Stimulated activated CD4-positive, alpha-beta T cell treated with anti-CD3 and anti-CD28 coated beads, Interleukin-1b, Interleukin-23, amount 100 ng/mL, for 4 hours (primary cell): ENCODE measurements around the gene ACTC1.
"Not testable (repeated sequence)": the region's sequence is repeated elsewhere in the genome, so short reads cannot be mapped to it uniquely, and the experiment has no call there.

Source experiments
- DNase-seq, 2 donors: peaks; one replicate each; pipeline ENCODE4 v3.0.0-alpha.2; 2020; ENCODE audit warnings: low read depth in 2 of 2

ACTC1 gene

DNA sequence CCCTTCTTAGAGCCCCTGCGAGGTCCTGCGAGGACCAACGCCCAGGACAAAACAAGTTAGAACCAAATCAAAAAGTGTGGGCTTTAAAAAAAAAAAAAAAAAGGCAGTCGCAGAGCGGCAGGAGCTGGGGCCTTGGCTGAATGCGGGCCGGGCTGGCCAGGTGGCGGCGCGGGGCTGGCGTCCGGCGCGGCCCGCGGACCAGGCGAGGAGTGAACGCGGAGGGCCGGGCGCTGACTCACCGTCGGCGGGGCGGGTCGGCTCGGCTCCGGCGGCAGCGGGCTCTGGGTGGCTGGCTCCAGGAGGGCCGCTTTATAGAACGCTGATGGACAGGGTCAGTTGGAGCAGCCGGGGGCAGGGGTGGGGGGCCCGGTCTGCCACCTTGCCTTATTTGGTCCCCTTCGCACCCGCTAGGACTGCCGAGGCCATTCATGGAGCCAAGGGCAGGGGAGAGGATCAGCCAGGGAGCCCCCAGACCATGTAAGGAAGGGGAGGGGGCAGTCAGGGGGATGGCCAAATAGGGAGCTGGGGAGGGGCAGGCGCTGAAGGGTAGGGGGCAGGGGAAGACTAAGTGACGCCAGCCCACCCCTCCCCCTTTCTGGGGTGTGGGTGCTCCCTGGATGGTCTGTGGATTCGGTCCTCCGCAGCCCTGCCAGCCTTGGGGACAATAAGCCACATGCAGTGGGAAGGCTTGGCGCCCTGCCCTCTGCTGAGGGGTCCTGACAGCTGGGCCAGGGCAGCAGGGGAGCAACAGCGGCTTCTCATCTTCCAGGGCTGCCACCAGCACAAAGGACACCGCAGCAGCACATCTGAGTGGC is at the start of gene ACTC1:
TSS of gene ACTC1 (minus strand) at position 283 of the 815 bp plus-strand sequence. CDS start 741 bp downstream, outside the sequence.
- no peak for DNase-seq

DNA sequence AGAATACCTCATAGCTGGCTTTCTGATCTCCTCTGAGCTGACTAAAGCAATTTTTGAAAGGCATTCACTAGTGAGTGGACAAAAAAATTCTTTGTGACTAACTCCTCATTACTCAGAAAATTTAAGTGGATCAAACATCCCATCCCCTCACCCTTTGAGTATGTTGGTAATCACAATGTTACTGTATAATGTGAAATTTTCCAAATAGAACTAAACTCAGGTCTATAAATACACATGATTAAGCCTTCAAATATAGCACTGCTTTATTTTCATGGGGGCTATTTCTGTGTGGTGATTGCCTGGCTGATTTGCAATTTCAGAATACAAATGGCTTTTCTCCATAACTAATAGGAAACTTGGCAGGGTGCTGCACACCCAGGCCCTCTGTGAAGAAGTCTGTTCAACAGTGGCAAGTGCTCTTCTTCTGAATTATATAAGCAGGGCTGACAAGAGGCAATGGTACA is 45.9 kb upstream of the ACTC1 start:
- DNase-seq = no peak

DNA sequence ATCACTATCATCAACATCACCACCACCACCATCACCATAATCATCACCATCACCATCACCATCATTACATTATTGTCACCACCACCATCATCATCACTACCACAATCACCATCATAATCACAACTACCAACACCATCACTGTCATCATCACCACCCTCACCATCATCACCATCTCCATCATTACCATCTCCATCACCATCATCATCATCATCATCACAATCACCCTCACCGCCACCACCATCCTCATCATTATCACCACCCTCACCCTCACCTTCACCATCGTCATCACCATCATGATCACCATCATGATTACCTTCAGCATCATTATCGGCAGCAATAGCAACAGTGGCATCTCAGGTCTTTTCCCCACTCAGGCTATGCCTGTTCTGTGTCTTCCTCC is 42.9 kb upstream of the ACTC1 start:
- DNase-seq = no peak

DNA sequence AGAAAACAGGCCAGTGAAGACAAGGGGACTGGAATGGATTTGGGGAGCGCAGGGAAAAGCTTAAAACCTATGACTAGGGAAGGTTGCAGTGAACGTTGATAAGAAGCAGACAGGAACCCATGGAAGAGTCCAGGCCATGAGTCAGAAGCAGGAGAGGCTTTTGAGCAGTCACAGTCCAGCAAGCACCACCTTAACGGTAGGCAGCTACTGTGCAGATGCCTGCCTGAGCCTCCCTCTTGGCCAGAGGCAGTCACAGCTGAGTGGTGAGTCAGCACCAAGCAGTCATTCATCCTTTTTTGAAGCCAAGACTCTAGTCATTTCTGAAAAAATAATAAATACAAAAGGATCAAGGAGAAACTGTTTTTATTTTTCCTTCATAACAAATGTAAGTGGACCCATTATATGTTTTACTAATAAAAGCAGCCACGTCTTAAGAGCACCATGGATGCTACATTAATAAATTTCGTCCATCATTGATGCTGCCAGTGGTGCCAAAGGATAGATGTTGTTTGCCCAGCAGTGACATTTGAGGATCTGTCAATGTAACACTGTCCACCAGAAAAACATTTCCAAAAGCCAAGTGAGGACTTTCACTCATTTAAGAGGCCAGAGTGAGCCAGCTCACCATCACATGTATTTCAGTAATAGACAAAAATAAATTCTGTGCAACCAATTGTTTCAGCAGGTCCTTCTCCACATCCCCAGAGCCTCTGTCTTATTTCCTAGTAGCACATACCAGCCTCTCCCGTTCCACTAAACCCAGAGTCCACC is 42.1 kb upstream of the ACTC1 start:
- no peak for DNase-seq

DNA sequence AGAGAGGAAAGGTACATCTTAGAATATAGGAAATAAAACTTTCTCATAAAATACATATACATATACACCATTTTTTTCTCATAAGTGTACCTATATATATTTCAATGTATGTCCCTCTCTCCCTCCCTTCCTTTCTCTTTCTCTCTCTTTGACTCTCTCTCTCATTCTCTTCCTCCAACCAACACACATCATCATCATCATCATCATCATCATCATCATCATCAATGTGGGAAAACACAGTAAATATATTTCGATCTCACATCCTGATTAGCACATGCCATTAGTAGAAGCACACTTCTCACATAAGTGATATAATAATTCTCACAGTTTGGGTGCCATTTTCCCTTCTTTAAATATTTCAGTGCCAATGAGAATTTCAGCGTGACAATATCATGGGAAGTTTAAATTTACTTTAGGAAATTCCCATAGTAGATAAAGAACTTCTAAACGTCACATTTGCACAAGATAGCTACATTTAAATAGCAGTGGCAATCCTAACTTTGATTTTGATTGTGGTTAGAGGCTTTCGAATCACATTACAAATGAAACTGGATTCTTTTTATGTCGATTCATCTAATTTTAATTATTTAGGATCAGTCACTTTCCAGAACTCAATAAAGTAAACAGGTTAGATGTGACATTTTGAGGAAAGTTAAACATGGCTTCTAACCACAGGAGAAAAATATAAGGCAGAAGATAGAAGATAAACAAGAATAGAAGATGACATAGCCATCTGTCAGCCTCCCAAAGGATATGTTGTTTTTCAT is 33.0 kb upstream of the ACTC1 start:
- no peak for DNase-seq

DNA sequence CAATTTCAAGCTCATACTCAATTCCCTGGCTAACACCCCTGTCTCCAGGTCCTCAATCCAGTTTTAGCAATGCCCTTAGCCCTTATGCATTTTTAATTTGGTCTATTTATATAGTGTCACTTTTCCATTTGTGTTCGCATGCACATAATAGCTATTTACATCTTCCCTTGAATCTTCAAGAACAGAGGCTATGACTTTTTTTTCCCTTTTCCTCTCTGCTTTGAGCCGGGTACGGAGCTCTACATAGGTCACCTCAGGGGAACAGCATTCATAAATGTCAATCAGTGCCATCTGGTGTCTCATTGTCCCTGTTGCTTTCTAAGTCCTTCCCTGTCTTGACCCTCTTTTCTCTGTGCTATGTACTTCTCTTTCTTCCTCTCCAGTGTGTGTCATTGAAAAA is 26.5 kb upstream of the ACTC1 start:
- DNase-seq = no peak

DNA sequence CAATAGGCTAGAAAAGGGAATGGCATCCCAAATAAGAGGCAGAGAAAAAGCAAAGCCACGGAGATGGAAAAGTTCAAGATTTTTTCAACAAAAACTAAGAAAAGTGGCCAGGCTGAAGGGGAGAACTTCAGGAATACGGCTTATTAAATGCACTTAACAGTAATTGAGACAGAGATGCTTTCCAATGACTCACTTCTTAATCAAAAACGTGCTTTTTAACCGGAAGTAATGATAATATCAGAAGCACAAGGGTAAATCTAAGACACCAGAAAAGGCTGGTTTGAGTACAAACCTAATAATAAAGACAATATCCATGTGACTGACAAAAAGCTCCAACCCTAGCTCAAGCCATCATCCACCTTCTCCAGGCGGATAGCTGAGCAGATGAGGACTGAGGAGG is 24.8 kb upstream of the ACTC1 start:
- DNase-seq = no peak

DNA sequence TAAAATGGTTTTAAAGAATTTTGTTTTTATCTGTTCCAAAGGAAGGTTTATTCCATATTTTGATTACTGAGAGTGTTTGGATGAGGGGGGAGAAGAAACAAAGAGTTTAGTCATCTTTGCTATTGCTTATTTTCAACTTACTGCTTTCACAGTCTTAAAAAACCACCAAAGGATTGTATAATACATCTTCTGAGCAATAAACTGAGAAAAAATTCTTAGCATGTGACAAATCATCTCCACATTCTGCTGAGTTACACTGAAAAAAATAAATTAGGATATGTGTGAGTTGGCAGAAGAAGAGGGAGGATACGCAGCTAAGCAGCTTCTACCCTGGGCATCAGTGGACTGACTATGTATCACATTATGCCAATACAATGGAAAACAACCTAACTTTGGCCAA is 23.2 kb upstream of the ACTC1 start:
- DNase-seq = no peak

DNA sequence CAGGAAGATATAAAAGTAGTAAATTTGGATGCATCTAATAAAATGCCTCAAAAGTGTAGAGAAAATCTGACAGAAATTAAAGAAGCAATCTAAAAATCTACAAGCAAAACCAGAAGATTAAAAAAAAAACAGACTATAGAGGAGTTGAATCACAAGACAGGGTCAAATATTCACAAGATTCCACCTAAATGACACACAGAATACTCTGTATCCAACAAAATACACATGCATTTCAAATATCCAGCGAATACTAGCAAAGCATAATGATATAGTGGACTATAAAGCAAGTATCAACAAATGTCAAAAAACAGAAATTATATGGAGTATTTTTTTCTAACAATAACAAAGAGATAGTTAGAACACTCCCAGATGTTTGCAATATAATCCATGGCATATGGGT is 20.5 kb upstream of the ACTC1 start:
- DNase-seq = no peak

DNA sequence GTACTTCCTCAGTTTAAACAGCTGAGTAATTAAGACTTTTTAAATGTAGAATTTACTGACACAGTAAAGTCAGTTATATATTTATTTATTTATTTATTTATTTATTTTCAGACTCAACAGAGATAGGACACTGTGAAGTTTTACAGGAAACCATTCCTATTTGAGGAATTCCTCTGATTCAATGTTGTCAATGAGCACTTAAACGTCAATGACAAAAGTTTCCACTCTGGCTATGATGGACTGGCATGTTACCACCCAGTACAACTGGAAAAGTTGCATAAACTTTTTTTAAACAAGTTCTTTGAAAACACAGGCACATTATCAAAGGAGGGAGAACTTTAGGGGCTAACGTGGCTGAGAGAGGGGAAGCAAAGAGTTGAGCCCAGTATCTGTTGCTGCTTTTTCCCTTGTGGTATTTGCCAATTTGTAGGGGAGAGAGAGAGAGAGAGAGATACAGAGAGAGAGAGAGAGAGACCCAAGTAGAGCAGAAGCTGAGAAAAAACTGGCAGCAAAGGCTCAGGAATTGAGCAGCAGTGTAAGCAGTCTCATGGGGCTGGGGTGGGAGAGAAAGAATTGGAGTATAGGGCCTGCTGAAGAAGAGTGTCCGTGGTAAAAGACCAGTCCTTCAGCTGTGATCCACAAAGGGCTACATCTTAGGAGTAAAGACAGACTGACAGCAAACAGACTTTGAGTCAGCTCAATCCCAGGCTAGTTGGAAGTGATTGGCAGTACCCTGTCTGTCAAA is 18.3 kb upstream of the ACTC1 start:
- no peak for DNase-seq

DNA sequence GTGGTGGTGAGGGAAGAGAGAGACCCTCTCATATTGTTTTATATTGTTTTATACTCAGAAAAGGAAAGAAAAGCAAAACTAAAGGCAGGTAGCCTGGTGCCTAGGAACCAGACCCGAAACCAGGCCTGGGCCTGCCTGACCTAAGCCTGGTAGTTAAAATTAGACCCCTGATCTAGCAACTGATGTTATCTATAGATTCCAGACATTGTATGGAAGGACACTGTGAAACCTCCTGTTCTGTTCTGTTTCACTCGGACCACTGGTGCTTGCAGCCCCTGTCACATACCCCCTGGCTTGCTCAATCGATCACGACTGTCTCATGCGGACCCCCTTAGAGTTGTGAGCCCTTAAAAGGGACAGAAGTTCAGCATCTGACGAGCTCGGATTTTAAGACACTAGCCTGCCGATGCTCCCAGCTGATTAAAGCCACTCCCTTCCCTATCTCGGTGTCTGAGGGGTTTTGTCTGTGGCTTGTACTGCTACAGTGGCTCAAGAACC is 17.6 kb upstream of the ACTC1 start:
- not testable (repeated sequence) for DNase-seq

DNA sequence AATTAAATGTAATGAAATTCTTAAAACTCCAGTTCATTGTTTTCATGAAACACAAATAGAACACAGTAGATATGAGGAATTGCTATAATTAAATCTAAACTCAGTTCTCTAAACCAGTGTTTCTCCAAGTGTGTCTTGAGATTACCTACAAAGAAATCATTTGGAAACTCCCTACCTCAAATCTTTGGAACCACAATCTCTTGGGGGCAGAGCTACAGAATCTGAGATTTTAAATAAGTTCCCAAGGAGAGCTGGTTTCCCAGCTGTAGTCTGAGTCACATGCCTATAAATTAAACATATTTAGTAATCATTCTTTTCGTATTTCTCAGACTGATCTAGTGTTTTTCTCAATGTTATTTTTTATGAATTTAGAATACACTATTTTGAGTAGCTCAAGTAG is 17.0 kb upstream of the ACTC1 start:
- no peak for DNase-seq

DNA sequence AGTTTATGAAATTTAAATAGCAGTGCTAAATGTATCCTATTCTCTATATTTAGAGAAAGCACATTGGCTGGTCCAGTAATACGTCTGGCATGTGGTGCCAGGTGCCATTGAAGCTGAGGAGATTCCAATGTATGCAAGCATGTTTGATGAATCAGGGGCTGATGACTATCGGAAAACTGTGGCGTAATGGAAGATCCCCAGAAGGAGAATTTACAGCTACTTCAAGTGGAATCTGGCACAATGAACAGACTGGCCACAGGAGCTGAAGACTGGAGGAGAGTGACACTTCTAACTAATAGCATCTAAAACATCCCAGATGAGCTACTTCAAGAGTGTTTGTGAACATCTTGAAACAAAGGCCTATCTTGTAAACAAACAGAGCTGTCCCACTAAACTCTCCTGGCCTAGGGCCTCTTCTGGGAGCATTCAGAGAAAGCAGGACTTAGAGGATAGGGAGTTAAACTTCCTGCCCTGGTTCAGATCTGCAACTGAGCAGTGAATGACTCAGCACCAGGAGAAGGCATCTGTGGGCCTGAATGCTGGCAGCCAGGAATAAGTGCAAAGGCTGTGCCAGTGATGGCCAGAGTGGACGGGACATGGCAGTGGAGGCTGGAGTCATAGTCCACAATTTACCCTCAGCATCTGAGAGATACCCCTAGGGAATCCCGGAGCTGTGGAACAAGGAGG is 15.2 kb upstream of the ACTC1 start:
- DNase-seq = no peak

DNA sequence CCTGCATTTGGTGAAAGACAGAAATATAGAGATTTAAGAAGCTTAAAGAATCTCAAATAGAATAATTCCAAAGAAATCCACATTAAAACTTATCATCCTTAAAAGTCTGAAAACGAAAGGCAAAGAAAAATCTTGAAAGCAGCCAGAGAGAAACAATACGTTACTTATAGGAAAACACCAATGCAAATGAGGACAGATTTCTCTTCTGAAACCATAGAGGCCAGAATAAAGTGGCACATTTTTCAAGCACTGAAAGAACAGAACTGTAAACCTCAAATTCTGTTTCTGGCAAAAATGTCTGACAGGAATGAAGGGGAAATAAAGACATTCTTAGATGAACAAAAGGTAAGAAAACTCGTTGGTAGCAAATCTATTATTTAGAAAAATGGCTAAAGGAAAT is 13.8 kb upstream of the ACTC1 start:
- no peak for DNase-seq

DNA sequence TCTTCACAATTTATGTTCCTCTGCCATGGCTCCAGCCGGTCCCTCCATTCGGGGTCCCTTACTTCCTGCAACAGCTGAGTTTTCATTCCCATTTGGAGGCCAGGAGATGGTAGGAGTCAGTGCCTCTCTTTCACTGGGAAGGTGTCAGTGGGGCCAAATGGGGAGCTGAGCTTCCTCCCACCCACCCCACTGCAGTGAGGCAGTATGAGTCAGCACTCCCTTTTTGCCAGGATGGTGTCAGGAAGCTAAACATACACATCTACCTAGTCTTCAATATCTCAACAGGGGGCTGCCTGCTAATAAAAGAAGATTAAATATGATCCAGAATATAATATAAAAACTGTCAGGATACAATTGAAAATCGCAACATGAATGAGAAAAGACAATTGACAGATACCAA is 12.7 kb upstream of the ACTC1 start:
- no peak for DNase-seq

DNA sequence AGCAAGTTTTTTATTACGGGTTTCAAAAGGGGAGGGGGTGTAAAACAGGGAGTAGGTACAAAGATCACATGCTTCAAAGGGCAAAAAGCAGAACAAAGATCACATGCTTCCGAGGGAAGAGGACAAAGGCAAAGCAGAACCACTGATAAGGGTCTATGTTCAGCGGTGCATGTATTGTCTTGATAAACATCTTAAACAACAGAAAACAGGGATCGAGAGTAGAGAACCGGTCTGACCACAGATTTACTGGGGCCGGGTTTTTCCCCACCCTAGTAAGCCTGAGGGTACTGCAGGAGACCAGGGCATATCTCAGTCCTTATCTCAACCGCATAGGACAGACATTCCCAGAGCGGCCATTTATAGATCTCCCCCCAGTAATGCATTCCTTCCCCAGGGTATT is 11.9 kb upstream of the ACTC1 start:
- not testable (repeated sequence) for DNase-seq

DNA sequence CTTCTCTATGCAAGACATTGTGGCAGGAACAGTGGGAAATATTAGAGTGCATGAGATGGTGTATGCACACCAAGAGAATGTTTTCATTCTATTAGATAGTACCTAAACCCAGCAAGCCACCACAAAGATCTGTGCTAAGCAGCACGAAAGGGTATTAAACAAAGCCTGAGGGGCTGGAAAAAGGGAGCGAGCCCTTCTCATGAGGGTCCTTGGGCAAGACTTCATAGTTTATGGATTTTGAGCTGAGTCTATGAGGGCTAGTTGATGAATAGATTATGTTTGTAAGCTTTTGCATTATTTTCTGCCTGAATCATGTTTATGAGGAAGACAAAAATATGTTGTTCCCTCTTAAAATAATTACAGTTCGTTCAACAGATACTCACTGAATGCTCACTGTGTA is 9.4 kb upstream of the ACTC1 start:
- no peak for DNase-seq

DNA sequence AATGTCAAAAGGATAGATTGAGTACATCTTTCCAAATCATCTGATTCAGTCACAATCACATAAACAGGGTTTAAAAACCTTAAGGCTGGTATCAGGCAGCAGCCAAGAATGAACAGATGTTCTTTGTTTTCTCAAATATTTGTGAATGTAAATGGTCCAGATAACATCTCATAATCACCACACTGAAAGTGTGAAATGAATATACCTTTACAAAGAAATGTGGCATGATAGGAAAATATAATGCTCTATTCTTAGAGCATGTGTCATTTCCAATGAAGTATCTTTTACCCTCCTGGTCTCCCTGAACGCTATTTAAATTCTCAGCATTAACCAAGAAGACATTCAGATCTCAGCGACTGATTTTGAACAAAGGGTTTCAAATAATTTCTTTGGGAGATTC is 8.8 kb upstream of the ACTC1 start:
- no peak for DNase-seq

DNA sequence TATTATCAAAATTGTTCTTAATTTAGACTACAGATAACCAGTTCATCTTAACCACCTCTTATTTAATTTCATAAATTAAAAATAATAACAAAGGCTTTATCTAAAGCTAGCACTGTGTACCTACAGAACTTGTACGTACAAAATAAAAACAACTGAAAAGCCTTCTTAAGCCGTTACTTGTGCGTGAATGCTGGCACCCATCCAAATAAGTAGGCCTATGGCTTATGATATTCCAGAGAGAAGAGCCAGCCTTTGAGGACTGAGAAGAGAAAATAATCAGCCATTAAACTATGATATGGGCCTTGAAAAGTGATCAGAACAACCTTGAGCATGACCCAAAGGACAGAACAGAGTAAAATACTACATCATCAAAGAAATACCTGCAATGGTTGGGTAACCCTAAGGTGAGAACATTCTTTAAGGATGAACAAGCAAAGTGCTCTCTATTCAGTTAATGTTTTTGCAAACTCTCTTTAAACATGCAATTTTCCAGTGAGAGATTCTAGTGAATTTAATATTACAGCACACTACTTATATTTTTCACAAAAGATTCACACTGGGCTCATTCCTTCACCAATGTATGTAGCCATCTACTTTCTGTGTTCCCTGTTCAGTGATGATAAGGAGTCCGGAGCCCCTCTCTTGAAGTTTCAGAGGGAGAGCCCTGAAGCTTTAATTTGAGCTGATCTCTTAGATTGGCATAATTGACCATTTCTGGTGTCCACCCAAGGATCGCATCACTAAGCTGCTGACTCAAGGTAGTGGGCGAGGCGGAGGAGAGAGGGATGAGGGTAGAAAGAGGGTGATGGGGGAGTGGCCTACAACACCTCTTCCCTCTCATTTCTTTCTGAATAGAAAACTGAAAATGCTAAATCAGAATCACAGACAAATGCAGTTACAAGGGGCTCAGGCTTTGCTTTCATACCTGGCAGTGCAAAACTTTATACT is 7.7 kb upstream of the ACTC1 start:
- no peak for DNase-seq

DNA sequence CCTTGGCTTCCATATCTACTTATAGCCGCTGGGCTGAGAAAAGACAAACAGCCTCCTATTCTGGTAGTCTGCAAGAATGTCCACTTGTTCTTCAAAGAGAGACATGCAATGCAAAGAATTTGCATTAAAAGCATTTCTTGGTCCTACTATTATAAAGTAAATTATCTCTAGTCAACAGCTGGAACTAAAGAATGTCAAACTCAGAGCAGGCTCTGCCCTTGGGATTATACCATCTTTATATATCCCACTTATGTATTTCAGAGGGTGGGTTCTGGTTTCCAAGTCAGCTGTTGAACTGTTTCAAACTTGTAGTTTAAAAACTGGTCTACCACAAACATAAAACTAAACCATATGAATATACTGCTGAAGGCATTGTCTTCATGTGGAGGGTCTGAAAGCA is 7.0 kb upstream of the ACTC1 start:
- DNase-seq = no peak
